Measurements from ENCODE around the gene CEP162. TPM values are rescaled to one million over a fixed set of nuclear protein-coding genes. Genes with fewer than 3 reads are reported as not detected.
"Not testable (repeated sequence)": the region's sequence is repeated elsewhere in the genome, so short reads cannot be mapped to it uniquely, and the experiment has no call there.

Gene CEP162
- total and polyA plus RNA-seq, 2 of the 8 experiments (the other 6 are each of a cell fraction or from before 2014, with no cell fraction given), result 1.3 to 10.6 TPM

DNA sequence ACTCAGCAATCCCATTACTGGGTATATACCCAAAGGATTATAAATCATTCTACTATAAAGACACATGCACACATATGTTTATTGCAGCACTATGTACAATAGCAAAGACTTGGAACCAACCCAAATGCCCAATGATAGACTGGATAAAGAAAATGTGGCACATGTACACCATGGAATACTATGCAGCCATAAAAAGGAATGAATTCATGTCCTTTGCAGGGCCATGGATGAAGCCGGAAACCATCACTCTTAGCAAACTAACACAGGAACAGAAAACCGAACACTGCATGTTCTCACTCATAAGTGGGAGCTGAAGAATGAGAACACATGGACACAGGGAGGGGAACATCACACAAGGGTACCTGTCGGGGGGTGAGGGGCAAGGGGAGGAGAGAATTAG is 63.1 kb downstream of the CEP162 start:
- H4K20me1 ChIP-seq (replicated peaks in 1 of 2; ENCODE audit: control insufficient read depth in 1 of 2, insufficient read depth in 2 of 2, low read length in 2 of 2); H3K79me1 ChIP-seq (ENCODE audit: low read depth, low read length); H3K14ac ChIP-seq (ENCODE audit: insufficient read length); H2BK12ac ChIP-seq (ENCODE audit: low read depth, low read length); H3K9ac ChIP-seq (replicated peaks in 1 of 4; ENCODE audit: extremely low read depth in 1 of 4, low read depth in 3 of 4, low read length in 3 of 4); H3K79me2 ChIP-seq (ENCODE audit: control insufficient read depth in 1 of 2, insufficient read depth in 2 of 2, low read length in 2 of 2); H3K27me3 ChIP-seq (replicated peaks in 1 of 4; ENCODE audit: control insufficient read depth in 3 of 4, extremely low read depth in 1 of 4, insufficient read depth in 3 of 4, low read length in 3 of 4); H3K23ac ChIP-seq (ENCODE audit: insufficient read length); H3K4me3 ChIP-seq (ENCODE audit: extremely low read depth in 1 of 4, insufficient read depth in 2 of 4, low read depth in 3 of 4, low read length in 4 of 4); H3K18ac ChIP-seq (ENCODE audit: extremely low read depth, low read length); H2BK5ac ChIP-seq (ENCODE audit: low read depth, low read length); H2BK15ac ChIP-seq (ENCODE audit: low read length); H3K4me2 ChIP-seq (ENCODE audit: insufficient read depth in 1 of 2, low read depth in 2 of 2, low read length in 2 of 2); H3K27ac ChIP-seq (ENCODE audit: low read depth, low read length); DNase-seq (ENCODE audit: low read depth in 1 of 2, low spot score in 2 of 2); H2BK120ac ChIP-seq (replicated peaks; ENCODE audit: low read depth, low read length); H3K23me2 ChIP-seq (ENCODE audit: low read depth, low read length); H2AFZ ChIP-seq (ENCODE audit: low read length); H4K5ac ChIP-seq (ENCODE audit: insufficient read length, low read depth, low read length); H3K4ac ChIP-seq (replicated peaks; ENCODE audit: insufficient read length, low read depth, low read length); H2AK5ac ChIP-seq (ENCODE audit: low read depth, low read length); CTCF ChIA-PET (ENCODE audit: partially characterized antibody); FAIRE-seq; POLR2A ChIA-PET (ENCODE audit: partially characterized antibody); H3K56ac ChIP-seq (replicated peaks; ENCODE audit: insufficient read length, low read depth, low read length); H4K8ac ChIP-seq (ENCODE audit: extremely low read depth, insufficient read depth, low read length); H2BK20ac ChIP-seq (ENCODE audit: low read length); H3K4me1 ChIP-seq (replicated peaks in 1 of 4; ENCODE audit: control insufficient read depth in 3 of 4, insufficient read depth in 4 of 4, low read length in 3 of 4); H3K36me3 ChIP-seq (ENCODE audit: control insufficient read depth in 2 of 4, insufficient read depth in 4 of 4, low read length in 3 of 4); H3K9me3 ChIP-seq (ENCODE audit: insufficient read depth in 2 of 2, low read depth in 1 of 2, low read length in 1 of 2); H4K91ac ChIP-seq (replicated peaks; ENCODE audit: insufficient read length, low read length): not testable (repeated sequence)
- 93% methylated on average over 3 of the region's 3 CpGs; no CpG with 5 or more reads in 1 of the 2 experiments for WGBS, 2 experiments (ENCODE audit: extremely low coverage in 1 of 2, insufficient coverage in 1 of 2, insufficient read length in 1 of 2, insufficient replicate concordance in 2 of 2, low coverage in 1 of 2, low lambda C conversion rate in 2 of 2, missing lambda C conversion rate in 1 of 2)

All from H1 (cell line).